ENCODE results near the gene FBN1. TPM values are rescaled to one million over a fixed set of nuclear protein-coding genes. Genes with fewer than 3 reads are reported as not detected.

The FBN1 gene
- total RNA-seq, 1 experiment from 2014 or later, result 5.2 TPM

DNA sequence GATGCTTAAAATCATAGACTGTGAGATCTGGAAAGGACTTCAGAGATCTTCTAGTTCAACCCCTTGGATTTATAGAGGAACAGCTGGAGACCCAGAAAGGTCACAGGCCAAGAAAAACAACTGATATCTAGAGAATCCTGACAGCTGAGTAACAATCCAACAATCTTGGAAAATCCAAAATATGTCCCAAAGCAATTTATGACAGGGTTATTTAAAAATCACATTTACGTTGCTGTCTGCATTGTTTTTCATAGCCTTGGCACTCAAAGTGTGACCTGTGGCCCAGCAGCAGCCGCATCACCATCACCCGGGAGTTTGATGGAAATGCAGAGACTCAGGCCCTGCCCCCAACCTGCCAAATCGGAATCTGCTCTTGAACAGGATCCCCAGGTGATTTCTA, 78.8 kb downstream of the FBN1 start (continued):
- TF ChIP-seq ARID4B (CRISPR knock-in tag; IDR thresholded peaks at IDR 0.05; ENCODE audit: borderline replicate concordance), result no peak
- no peak for TF ChIP-seq ELF4 (CRISPR knock-in tag; IDR thresholded peaks at IDR 0.05; ENCODE audit: low read depth)
- no peak for TF ChIP-seq ZNF121 (CRISPR knock-in tag; IDR thresholded peaks at IDR 0.05)
- TF ChIP-seq GABPB1 (CRISPR knock-in tag; IDR thresholded peaks at IDR 0.05), result no peak
- no peak for TF ChIP-seq MXD4 (CRISPR knock-in tag; IDR thresholded peaks at IDR 0.05; ENCODE audit: borderline replicate concordance)
- no peak for TF ChIP-seq AR (CRISPR knock-in tag; IDR thresholded peaks at IDR 0.05)
- TF ChIP-seq OVOL2 (CRISPR knock-in tag; IDR thresholded peaks at IDR 0.05; ENCODE audit: borderline replicate concordance), result no peak
- TF ChIP-seq SP1 (CRISPR knock-in tag; conservative IDR thresholded peaks at IDR 0.05), result no peak

DNA sequence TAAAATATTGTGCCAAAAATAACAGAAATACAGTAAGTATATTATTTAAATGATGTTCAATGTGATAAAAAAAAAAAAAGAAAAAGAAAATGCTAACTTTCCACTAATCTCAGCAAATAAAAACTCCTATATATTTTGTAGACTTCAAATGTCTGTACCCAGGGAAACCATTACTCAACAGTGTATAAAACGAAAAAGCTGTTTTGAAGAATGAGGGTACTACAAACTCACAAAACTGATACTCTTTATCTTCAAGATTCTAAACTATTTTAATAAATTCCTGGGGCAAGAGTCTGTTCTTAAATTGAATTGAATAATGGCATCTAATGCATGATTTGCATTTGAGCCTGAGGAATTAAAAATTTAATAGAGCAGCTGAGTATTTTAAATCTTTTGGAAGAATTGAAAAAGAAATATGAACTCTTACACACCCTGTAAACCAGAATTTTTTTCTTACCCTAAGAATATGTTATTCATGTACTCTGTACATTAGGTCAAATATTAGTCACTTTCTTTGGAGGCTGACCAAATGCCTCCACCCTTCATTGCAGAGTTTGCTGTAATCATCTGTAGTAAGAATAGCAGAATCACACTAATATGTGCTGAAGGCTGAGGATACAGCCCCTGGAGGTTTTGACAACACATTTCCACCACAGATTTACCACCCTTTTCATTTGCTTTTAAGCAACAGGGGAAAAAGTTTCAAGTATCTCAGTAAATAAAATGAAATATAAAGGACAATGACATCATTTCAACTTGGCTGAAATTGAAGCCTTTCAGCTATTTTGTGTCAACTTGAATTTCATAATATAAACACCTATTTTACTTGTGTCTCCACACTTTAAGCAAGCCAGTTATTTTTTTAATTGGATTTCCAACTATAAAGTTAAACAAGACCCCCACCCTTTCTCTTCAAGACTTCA, 79.7 kb downstream of the FBN1 start:
- CTCF ChIA-PET, result no interaction called here
- TF ChIP-seq TCF7 (CRISPR knock-in tag; IDR thresholded peaks at IDR 0.05; ENCODE audit: low read depth) (no peak), RORB (CRISPR knock-in tag; IDR thresholded peaks at IDR 0.05) (no peak), AR (CRISPR knock-in tag; IDR thresholded peaks at IDR 0.05) (no peak), ESRRA (CRISPR knock-in tag; IDR thresholded peaks at IDR 0.05; ENCODE audit: borderline replicate concordance) (no peak), ZNF671 (CRISPR knock-in tag; IDR thresholded peaks at IDR 0.05) (no peak), TEAD4 (CRISPR knock-in tag; IDR thresholded peaks at IDR 0.05) (no peak), HMGA2 (CRISPR knock-in tag; IDR thresholded peaks at IDR 0.05) (no peak), ZNF121 (CRISPR knock-in tag; IDR thresholded peaks at IDR 0.05) (no peak), IRF2 (CRISPR knock-in tag; IDR thresholded peaks at IDR 0.05; ENCODE audit: borderline replicate concordance, low read depth) (no peak), ZNF138 (CRISPR knock-in tag; conservative IDR thresholded peaks at IDR 0.05) (no peak)
- TF ChIP-seq, protein P1, sequence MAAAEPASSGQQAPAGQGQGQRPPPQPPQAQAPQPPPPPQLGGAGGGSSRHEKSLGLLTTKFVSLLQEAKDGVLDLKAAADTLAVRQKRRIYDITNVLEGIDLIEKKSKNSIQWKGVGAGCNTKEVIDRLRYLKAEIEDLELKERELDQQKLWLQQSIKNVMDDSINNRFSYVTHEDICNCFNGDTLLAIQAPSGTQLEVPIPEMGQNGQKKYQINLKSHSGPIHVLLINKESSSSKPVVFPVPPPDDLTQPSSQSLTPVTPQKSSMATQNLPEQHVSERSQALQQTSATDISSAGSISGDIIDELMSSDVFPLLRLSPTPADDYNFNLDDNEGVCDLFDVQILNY (CRISPR knock-in tag; IDR thresholded peaks at IDR 0.05), result no peak
- TF ChIP-seq, protein P2, sequence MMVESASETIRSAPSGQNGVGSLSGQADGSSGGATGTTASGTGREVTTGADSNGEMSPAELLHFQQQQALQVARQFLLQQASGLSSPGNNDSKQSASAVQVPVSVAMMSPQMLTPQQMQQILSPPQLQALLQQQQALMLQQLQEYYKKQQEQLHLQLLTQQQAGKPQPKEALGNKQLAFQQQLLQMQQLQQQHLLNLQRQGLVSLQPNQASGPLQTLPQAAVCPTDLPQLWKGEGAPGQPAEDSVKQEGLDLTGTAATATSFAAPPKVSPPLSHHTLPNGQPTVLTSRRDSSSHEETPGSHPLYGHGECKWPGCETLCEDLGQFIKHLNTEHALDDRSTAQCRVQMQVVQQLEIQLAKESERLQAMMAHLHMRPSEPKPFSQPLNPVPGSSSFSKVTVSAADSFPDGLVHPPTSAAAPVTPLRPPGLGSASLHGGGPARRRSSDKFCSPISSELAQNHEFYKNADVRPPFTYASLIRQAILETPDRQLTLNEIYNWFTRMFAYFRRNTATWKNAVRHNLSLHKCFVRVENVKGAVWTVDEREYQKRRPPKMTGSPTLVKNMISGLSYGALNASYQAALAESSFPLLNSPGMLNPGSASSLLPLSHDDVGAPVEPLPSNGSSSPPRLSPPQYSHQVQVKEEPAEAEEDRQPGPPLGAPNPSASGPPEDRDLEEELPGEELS (CRISPR knock-in tag; IDR thresholded peaks at IDR 0.05), result no peak
- TF ChIP-seq, protein P3, sequence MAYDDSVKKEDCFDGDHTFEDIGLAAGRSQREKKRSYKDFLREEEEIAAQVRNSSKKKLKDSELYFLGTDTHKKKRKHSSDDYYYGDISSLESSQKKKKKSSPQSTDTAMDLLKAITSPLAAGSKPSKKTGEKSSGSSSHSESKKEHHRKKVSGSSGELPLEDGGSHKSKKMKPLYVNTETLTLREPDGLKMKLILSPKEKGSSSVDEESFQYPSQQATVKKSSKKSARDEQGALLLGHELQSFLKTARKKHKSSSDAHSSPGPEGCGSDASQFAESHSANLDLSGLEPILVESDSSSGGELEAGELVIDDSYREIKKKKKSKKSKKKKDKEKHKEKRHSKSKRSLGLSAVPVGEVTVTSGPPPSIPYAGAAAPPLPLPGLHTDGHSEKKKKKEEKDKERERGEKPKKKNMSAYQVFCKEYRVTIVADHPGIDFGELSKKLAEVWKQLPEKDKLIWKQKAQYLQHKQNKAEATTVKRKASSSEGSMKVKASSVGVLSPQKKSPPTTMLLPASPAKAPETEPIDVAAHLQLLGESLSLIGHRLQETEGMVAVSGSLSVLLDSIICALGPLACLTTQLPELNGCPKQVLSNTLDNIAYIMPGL (CRISPR knock-in tag; IDR thresholded peaks at IDR 0.05), result no peak
- no peaks in the 10 kb centered on the region for H3K36me3 Mint-ChIP-seq
- H3K4me3 Mint-ChIP-seq, result no peak overlapping the region
- DNase-seq (ENCODE audit: low spot score) (no peak), ATAC-seq (no peak)
- POLR2A ChIA-PET, result no interaction called here
- peaks cover 2% of the 10 kb centered on the region; the same call in 1 of the 2 replicates for H3K4me1 Mint-ChIP-seq
- H3K27me3 Mint-ChIP-seq (ENCODE audit: low read depth), result no peaks in the 10 kb centered on the region
- peaks cover 8% of the 10 kb centered on the region; the same call in 1 of the 2 replicates for H3K9me3 Mint-ChIP-seq
- no peak overlapping the region for H3K27ac Mint-ChIP-seq

All from WTC11 (cell line).